Activated gamma-delta T cell (primary cell): ENCODE data around the gene BMP7.
"Not testable (repeated sequence)": the region's sequence is repeated elsewhere in the genome, so short reads cannot be mapped to it uniquely, and the experiment has no call there.

Experiments used
- DNase-seq: peaks from one replicate; lab custom pipeline; 2025; lab: John Stamatoyannopoulos, UW

BMP7 gene

GRCh38 chr20:57167971-57168701 lies 98.3 kb downstream of the BMP7 start:
- no peak for DNase-seq

- no peak for DNase-seq
Measured at GRCh38 chr20:57167292-57167655, 99.2 kb downstream of the BMP7 start.

GRCh38 chr20:57166568-57167291 lies 99.7 kb downstream of the BMP7 start:
- no peak for DNase-seq

- DNase-seq = no peak
Measured at GRCh38 chr20:57165427-57166004, 100.9 kb downstream of the BMP7 start.

- no peak for DNase-seq
Measured at GRCh38 chr20:57164872-57165271, 101.6 kb downstream of the BMP7 start.

GRCh38 chr20:57163041-57163440 lies 103.4 kb downstream of the BMP7 start:
- no peak for DNase-seq

- DNase-seq = no peak
Measured at GRCh38 chr20:57162362-57162652, 104.1 kb downstream of the BMP7 start.

- DNase-seq = no peak
Measured at GRCh38 chr20:57161478-57162361, 104.7 kb downstream of the BMP7 start.

GRCh38 chr20:57160985-57161384 lies 105.5 kb downstream of the BMP7 start:
- DNase-seq = no peak

GRCh38 chr20:57159945-57160610 lies 106.4 kb downstream of the BMP7 start:
- no peak for DNase-seq

- no peak for DNase-seq
Measured at GRCh38 chr20:57159193-57159851, 107.1 kb downstream of the BMP7 start.

GRCh38 chr20:57158474-57158873 lies 108.0 kb downstream of the BMP7 start:
- DNase-seq = no peak

- not testable (repeated sequence) for DNase-seq
Measured at GRCh38 chr20:57157787-57158186, 108.7 kb downstream of the BMP7 start.

- no peak for DNase-seq
Measured at GRCh38 chr20:57157106-57157691, 109.2 kb downstream of the BMP7 start.

- DNase-seq = no peak
Measured at GRCh38 chr20:57156011-57156729, 110.3 kb downstream of the BMP7 start.

- DNase-seq = no peak
Measured at GRCh38 chr20:57155415-57155814, 111.0 kb downstream of the BMP7 start.

GRCh38 chr20:57153238-57153905 lies 113.1 kb downstream of the BMP7 start:
- no peak for DNase-seq

GRCh38 chr20:57152557-57152956 lies 113.9 kb downstream of the BMP7 start:
- DNase-seq = no peak

- DNase-seq = no peak
Measured at GRCh38 chr20:57150559-57150958, 115.9 kb downstream of the BMP7 start.

- DNase-seq = no peak
Measured at GRCh38 chr20:57148263-57148662, 118.2 kb downstream of the BMP7 start.
